ENCODE data around the gene HPCA.

Gene HPCA

GRCh38 chr1:32858136-32858535 is 28.2 kb upstream of the HPCA start:
- Histone ChIP-seq H3K27me3 (ENCODE audit: insufficient read depth, low read length) (no peaks in the 10 kb centered on the region), H4K20me1 (ENCODE audit: insufficient read depth, low read length) (no peaks in the 10 kb centered on the region), H3K4me2 (ENCODE audit: low read length) (no peak overlapping the region), H3K9me3 (ENCODE audit: low read length) (no peaks in the 10 kb centered on the region), H3F3A (ENCODE audit: insufficient read depth, low read length) (no peaks in the 10 kb centered on the region), H3K27ac (ENCODE audit: low read depth, low read length, poor library complexity, severe bottlenecking) (no peak overlapping the region), H3K4me1 (ENCODE audit: insufficient read depth, low read length, severe bottlenecking) (no peaks in the 10 kb centered on the region), H3K4me3 (ENCODE audit: low read depth, low read length, poor library complexity, severe bottlenecking) (no peak overlapping the region), H3K9me2 (ENCODE audit: low read depth, low read length) (no peaks in the 10 kb centered on the region), H2AFZ (ENCODE audit: low read length) (no peak overlapping the region), H3K36me3 (ENCODE audit: insufficient read depth, low read length) (peaks cover 35% of the 10 kb centered on the region; the same call in 1 of the 2 replicates), H3K9ac (ENCODE audit: low read length) (no peak overlapping the region), H3K79me2 (ENCODE audit: insufficient read depth, low read length) (no peaks in the 10 kb centered on the region)
- TF ChIP-seq CTCF (IDR thresholded peaks at IDR 0.05; ENCODE audit: low read length) (no peak), EZH2 (IDR thresholded peaks at IDR 0.05; ENCODE audit: borderline replicate concordance, low read length) (no peak)

GRCh38 chr1:32858791-32859190 is 27.5 kb upstream of the HPCA start:
- H3K79me2 ChIP-seq (ENCODE audit: insufficient read depth, low read length) = no peaks in the 10 kb centered on the region
- H2AFZ ChIP-seq (ENCODE audit: low read length) = no peak overlapping the region
- H3K9me2 ChIP-seq (ENCODE audit: low read depth, low read length) = no peaks in the 10 kb centered on the region
- no peaks in the 10 kb centered on the region for H3K27me3 ChIP-seq (ENCODE audit: insufficient read depth, low read length)
- no peak for TF ChIP-seq EZH2 (IDR thresholded peaks at IDR 0.05; ENCODE audit: borderline replicate concordance, low read length)
- no peak for TF ChIP-seq CTCF (IDR thresholded peaks at IDR 0.05; ENCODE audit: low read length)
- H3K27ac ChIP-seq (ENCODE audit: low read depth, low read length, poor library complexity, severe bottlenecking) = no peak overlapping the region
- H3F3A ChIP-seq (ENCODE audit: insufficient read depth, low read length) = no peaks in the 10 kb centered on the region
- no peak overlapping the region for H3K9ac ChIP-seq (ENCODE audit: low read length)
- H4K20me1 ChIP-seq (ENCODE audit: insufficient read depth, low read length) = no peaks in the 10 kb centered on the region
- H3K4me3 ChIP-seq (ENCODE audit: low read depth, low read length, poor library complexity, severe bottlenecking) = no peak overlapping the region
- no peaks in the 10 kb centered on the region for H3K4me1 ChIP-seq (ENCODE audit: insufficient read depth, low read length, severe bottlenecking)
- H3K4me2 ChIP-seq (ENCODE audit: low read length) = no peak overlapping the region
- H3K36me3 ChIP-seq (ENCODE audit: insufficient read depth, low read length) = peaks cover 31% of the 10 kb centered on the region; the same call in 1 of the 2 replicates
- H3K9me3 ChIP-seq (ENCODE audit: low read length) = no peaks in the 10 kb centered on the region

- Histone ChIP-seq H3K27ac (ENCODE audit: low read depth, low read length, poor library complexity, severe bottlenecking) (no peak overlapping the region), H3F3A (ENCODE audit: insufficient read depth, low read length) (no peaks in the 10 kb centered on the region), H3K9me3 (ENCODE audit: low read length) (no peaks in the 10 kb centered on the region), H2AFZ (ENCODE audit: low read length) (no peak overlapping the region), H3K79me2 (ENCODE audit: insufficient read depth, low read length) (no peaks in the 10 kb centered on the region), H3K4me1 (ENCODE audit: insufficient read depth, low read length, severe bottlenecking) (no peaks in the 10 kb centered on the region), H3K9ac (ENCODE audit: low read length) (no peak overlapping the region), H3K4me2 (ENCODE audit: low read length) (no peak overlapping the region), H3K36me3 (ENCODE audit: insufficient read depth, low read length) (peaks cover 20% of the 10 kb centered on the region; the same call in 1 of the 2 replicates), H3K27me3 (ENCODE audit: insufficient read depth, low read length) (no peaks in the 10 kb centered on the region), H3K9me2 (ENCODE audit: low read depth, low read length) (no peaks in the 10 kb centered on the region), H4K20me1 (ENCODE audit: insufficient read depth, low read length) (no peaks in the 10 kb centered on the region), H3K4me3 (ENCODE audit: low read depth, low read length, poor library complexity, severe bottlenecking) (no peak overlapping the region)
- TF ChIP-seq CTCF (IDR thresholded peaks at IDR 0.05; ENCODE audit: low read length) (no peak), EZH2 (IDR thresholded peaks at IDR 0.05; ENCODE audit: borderline replicate concordance, low read length) (no peak)
These were observed 26.4 kb upstream of the HPCA start for GRCh38 chr1:32859915-32860314.

Data from OCI-LY1 (cell line).